Measurements from ENCODE around the gene FAM83G.

Gene FAM83G

DNA sequence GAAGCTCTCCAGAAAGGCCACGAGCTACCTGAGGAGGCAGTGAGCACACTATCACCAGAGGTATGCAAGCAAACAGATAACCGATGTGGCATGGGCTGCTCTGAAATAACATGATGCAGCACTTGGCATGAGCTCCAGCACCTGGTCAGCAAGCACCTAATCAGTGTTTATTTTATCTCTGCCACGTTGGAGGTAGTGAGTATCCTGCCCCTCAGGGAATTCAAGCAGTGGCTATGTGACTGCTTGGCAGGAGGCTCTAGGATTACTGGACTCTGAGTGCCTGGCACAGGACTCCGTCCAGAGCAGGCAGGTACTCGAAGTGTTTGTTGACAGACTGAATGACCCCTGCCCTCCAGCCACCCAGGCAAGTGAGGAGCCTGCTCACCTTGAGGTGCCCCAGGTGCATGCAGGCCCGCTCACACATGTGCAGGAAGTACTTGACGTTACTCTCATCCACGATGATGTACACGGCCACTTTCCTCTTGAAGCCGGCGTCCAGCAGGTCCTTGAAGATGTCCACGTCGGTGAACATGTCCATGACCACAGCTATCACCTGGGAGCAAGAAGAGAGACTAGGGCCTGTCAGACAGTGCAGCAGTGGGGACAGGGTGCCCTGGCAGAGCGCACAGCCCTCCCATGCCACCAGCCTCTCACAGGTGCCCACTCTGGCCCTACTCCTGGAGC is 16.6 kb downstream of the FAM83G start:
- DNase-seq (ENCODE audit: low read depth in 2 of 2), result no peak

DNA sequence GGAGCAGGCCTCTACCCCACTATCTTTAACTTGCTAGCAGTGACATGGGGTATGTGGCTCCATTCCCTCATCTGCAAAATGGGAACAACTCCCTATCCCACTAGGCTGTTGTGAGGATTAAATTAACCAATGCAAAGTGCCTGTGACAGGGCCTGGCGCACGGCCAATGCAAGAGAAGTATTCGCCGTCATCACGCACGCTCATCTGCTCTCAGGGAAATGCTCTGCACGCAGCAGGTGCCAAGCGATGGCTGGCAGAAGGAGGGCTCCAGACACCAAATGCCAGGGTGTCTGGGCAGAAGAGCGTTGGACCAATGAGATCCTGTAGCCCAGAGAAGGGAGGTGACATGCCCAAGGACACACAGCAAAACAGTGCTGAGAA is 17.3 kb downstream of the FAM83G start:
- DNase-seq (ENCODE audit: low read depth in 2 of 2), result no peak

DNA sequence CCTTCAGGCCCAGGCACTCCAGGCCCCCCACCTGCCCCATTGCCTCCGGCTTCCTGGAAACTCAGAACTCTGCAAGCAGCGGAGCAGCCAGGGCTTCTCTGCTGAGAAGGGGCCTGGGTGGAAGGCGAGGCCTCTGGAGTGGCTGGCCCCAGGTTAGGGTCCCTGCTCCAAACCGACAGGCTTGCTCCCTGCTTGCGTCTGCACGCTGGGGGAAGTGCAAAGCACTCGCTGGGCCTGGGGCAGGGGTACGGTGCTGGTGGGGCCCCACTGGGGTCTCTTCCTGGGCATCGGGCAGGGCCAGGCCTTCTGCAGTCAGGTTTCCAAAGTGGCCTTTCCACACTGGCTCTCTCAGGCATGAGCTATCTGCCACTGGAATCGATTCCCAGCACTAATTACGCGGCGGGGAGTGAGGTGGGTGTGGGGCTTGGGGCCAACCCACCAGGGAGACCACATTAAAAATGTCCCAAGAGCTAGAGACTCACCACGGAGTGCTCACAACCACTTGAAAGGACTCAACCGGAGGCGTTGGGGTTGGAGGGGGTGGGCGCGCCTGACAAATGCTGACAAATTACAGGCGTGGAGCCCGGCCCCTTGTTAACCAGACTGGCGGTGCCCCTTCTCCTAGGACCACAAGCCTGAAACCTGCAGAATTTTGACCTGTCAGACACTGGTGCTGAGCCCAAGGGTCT is 17.9 kb downstream of the FAM83G start:
- no peak for DNase-seq (ENCODE audit: low read depth in 2 of 2)

DNA sequence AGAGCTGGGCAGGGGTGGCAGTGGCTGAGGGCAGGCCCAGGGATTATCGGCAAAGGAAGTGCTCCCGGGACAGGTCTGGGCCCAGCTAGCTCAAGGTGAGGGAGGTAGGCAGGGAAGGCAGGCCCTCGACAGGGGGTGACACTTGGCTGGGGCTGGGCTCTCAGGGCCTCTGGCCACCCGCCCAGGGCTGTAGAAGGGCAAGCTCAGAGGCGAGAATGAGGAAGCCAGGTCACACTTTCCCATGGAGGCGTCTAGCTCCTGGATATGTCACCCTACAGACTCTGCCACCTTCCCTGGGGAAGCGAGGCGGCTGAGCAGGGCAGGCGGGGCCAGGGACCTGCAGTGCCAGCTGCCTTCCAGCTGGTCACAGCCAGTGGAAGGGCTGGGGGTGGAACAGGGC is 19.1 kb downstream of the FAM83G start:
- DNase-seq (ENCODE audit: low read depth in 2 of 2), result no peak

DNA sequence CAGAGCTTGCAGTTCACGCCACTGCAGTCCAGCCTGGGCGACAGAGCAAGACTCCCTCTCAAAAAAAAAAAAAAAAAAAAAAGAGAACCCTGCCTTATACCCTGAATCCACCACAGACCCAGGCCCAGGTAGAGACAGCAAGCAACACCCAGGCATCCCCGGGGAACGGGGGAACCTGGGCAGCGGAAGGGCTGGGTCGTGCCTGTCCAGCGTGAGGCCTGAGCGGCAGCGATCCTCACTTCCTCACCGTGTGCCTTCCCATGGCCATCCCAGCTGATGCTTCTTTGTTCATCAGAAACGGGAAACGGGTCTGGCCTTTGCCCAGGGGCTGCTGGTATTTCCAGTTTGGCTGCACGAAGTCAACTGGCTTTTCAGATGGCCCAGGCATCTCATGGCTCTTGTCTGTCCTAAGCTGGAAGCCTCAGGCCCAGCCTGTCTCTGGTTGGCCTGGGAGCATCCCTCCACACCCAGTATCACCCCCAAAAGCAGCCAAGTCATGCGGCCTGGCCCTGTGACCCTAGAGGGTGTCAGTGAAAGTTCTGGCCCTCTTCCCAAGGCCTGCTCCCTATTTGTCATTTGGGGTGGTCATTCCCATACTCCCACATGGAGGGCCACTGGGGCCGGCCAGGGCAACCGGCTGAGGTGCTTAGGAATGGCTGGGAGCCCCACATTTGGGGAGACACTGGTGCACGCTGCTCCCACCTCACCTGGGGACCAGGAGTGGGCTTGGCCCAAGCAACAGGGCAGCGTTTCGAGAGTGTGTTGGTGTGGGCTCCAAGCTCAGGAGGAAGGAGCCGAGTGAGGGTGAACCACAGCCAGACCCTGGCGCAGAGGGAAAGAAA is 20.1 kb downstream of the FAM83G start:
- DNase-seq (ENCODE audit: low read depth in 2 of 2), result no peak

DNA sequence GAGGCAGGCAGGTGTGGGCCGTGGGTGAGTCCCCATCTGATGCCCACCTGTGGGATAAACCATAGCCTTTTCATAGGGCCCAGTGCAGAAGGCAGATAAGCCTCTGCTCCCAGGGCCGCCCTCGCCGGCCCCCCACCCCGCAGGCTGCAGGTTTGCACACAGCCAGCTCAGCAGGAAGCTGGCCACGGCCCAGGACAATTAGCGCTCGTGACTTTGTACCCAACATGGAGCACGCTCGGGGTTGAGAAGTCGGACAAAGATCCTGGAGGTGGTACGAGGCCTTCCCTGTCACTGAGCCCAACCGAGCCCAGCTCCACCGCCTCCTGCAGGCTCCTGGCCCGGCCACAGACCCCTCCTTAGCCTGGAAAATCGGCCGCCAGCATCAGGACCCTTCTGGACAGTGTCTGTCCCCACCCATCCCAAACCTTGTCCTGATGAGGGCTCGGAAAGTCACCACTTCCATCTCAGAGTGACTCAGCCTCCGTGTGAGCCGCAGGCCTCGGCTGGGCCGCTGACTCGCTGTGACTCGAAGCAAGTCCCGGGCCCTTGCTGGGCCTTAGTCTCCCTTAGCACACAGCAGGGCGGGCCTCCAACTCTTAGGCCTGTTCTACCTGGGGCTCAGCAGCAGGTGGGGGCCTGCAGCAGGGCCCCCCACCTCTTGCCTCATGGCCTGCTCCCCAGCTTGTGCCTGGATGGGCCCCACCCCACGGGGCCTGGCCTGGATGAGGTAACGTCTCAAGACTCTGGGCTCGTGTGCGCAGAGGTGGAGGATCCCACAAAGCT is 22.7 kb downstream of the FAM83G start:
- DNase-seq (ENCODE audit: low read depth in 2 of 2), result no peak

DNA sequence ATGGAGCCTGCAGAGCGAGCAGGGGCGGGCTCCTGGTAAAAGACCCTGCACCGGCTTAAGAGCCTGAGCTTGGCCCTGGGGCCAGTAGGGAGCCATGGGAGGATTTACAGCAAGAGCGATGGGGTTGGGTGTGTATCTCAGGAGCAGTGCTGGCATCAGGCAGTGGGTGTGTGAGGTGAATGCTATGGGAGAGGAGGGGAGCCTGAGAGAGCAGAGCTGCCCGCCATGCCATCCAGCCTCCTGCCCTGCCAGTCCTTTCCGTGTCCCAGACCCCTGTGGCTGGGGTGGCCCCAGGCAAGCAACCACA is 23.3 kb downstream of the FAM83G start:
- DNase-seq (ENCODE audit: low read depth in 2 of 2), result no peak

DNA sequence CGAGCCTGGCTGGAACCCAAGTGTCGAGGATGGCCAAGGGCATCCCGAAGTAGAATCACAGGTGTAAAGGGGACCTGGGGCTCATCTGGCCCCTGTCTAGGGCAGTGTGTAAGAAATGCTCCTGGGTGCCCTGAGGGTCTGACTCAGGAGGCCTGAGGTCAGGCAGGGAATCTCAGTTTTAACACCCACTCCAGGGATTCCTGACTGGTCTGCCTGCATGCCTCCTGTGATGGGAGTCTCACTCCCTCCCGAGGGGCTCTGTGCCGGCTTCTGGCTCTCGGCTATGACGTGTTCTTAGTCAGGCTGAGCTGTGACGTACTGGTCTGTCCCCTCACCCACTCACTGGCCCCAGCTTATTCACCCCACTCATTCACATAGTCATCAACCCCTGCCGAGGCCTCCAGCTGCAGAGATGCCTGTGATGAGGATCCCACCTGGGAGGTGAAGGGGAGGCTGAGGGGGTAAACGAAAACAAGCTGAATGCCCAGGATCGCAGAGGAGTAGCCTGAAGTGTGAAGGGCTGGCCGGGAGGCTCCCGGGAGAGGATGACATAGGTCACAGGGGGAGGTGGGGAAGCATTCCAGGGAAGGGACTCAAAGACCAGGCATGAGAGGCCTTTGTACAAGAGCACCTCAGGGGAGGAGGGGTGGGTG is 23.8 kb downstream of the FAM83G start:
- DNase-seq (ENCODE audit: low read depth in 2 of 2), result no peak

DNA sequence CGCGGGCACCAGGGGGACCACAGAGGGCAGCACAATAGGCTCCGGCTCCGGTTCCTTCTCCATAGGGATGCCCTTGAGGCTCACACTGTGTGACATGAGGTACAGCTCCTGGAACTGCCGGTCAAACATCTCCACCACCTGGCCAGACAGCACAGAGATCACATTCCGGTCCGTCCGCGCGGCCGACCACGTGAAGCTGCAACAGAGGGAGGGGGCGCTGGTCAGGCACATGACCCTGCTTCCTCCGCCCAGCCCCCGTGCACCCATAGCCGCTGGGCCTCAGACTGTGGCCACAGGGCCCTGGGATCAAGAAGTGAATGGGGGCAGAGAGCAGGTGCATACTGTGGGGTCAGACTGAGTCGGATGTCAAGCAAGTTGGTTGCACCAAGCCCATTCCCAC is 25.9 kb downstream of the FAM83G start:
- no peak for DNase-seq (ENCODE audit: low read depth in 2 of 2)

DNA sequence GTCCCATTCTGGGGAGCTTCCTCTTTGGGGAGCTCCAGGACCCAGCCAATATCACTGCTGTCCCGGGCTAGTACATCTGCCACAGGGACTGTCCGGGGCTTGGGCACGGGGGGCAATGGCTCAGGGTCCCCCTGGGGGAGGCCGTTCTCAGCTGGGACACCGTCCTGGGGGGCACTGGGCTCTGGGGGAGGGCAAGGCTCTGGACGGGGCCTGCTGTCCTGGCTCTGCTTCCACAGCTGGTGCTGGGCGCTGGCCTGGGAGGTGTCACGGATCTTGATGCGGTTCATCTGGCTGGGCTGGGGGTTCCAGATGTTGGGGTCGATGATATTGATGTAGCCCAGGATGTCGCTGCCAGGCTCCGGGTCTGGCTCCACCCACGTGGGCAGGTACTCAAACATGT is 26.5 kb downstream of the FAM83G start:
- DNase-seq (ENCODE audit: low read depth in 2 of 2), result no peak

DNA sequence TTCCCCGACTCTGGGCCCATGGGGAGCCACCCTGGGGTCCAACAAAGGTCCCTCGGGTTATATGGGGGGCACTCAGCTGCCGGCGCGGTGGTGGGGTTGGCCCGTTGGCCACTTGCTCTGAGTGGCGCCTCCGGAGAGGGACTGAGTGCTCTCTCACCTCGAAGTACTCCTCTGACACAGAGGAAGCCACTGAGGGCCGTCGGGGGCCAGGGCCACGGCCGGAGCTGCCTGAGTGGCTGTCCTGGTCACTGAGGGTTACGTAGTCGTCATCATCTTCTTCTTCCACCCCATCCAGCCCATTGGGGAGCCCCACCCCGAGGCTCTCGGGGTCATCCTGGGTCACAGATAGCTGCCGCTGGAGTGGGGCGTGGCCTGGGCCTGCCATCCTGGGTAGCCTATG is 26.9 kb downstream of the FAM83G start:
- no peak for DNase-seq (ENCODE audit: low read depth in 2 of 2)

DNA sequence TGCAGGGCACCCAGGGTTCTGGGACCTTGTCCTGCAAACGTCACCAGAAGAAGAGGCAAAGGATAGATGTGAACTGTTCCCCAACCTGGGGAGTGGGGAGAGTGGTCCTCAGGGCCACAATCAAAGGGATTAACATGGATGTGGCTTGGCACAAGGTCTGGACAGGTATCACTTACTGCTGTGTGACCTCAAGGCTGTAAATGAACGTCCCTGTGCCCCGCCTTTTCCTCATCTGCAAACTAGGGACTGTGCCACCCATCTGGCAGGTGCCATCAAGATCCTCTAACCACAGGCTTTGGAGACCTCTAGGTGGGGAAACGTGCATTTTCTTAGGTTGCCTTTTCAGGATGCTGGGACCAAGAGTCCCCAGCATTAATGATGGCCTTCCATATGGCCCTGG is 27.5 kb downstream of the FAM83G start:
- DNase-seq (ENCODE audit: low read depth in 2 of 2), result no peak

DNA sequence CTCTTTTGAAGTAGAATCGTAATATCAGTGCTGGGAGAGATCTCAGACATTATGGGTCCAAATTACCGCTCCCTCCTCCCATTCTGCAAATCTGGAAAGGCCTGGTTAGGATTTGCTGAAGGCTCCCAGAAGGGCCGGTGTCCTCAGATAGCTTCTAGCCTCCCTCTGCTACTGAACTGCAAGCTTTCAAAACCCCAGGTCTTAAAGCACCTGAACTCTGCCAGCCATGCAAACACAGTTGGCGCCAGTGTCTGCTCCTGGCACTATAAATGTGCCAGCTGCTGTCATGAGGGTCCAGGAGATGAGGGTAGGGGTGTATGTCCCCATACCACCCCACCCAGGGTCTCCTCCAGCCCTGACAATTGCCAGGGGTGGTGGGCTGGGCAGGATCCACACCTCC is 28.4 kb downstream of the FAM83G start:
- DNase-seq (ENCODE audit: low read depth in 2 of 2), result no peak

DNA sequence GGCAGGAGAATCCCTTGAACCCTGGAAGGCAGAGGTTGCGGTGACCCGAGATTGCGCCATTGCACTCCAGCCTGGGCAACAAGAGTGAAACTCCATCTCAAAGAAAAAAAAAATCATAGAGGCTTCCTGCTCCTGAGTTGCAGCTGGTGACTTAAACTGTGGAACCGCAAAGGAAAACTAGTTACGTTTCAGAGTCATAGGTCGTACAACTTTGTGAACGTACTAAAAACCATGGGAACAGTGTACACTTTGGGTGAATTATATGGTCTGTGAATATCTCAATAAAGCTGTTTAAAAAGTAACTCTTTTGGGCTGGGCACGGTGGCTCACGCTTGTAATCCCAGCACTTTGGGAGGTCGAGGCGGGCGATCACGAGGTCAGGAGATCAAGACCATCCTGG is 29.0 kb downstream of the FAM83G start:
- DNase-seq (ENCODE audit: low read depth in 2 of 2), result no peak

DNA sequence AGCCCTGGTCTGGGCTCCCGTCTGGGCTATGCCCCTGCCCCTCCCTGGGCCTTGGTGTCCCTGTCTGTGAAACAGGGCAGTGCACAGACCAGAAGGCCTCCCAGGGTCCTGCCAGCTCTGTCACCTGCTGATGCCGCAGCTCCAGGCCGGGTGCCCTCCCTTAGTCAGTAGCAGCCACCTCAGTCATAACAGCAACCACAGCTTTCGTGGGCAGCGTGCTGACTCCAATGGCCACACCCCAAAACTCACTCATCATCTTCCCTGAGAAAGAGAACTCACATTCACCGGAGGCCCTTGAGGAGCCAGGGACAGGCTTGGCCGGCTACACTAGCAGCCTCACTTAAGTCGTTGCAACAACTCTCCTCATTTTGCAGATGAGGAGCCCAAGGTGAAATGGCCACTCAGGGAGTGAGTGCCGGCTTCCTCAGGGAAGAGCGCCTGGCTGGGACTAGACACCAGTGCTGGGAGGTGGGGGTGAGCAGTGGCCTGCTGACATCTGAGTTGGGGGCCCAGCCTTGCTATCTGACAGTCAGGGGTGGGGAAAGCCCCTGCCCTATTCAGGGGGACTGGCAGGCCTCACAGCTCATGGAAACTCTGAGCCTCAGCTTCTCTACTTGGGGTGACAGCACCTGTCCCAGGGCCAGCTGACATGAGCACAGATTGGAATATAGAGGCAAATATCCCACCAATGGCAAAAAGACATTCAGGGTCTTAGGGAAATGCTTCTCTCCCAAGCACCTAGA is 30.0 kb downstream of the FAM83G start:
- no peak for DNase-seq (ENCODE audit: low read depth in 2 of 2)

DNA sequence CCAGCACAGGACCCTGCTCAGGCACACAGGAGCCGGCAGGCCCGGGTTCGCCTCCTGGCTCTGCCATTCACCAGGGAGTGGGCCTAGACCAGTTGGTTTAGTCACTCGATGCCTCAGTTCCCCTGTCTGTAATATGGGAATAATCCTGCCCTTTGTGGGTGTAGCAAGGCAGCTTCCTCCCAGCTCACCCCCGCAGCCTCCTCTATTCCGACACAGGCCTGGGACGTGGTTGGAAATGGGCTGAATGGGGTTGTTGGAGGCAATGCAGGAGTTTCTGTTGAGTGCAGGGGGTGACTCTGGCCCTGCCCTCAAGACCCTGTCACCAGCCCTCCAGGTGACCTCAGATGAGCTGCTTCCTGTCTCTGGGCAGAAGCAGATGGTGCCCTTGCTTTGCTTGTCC is 32.8 kb downstream of the FAM83G start:
- no peak for DNase-seq (ENCODE audit: low read depth in 2 of 2)

DNA sequence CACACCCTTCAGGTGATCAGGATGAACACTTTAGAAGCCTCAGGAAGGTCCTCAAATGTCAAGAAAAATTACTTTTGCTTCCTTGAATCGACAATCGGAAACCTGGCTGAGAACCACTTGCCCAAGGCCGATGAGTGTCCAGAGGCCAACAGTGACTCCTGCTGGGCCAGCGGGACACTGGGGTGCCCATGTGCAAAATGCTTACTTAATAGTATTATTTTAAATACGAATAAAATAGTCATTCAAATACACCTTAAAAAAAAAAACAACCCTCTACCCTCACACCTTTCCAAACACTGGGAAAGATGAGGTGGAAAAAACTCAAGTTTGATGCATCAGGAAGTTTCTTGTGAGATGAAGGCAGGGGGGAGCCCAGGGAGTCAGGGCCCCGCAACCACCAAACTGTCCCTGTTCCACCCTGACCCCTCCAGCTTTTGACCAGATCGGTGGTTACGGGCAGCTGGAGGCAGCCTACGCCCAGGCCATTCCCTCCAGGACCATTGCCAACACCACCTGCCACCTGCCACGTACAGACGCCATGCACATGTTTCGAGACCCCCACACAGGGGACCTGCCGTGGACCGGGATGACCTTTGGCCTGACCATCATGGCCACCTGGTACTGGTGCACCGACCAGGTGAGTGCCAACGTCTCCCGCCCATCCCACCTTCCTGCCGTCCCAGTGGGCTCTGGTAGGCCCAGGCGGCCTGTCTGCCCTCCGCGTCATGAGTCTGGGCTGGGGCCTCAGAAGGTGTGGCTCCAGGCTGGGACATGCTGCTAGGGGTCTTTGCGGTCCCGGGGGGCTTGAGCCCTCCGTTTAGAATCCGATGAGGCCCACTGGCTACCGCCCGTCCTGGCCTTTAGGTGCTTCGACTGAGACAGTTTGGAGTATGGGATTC is 33.7 kb downstream of the FAM83G start:
- DNase-seq (ENCODE audit: low read depth in 2 of 2), result no peak

DNA sequence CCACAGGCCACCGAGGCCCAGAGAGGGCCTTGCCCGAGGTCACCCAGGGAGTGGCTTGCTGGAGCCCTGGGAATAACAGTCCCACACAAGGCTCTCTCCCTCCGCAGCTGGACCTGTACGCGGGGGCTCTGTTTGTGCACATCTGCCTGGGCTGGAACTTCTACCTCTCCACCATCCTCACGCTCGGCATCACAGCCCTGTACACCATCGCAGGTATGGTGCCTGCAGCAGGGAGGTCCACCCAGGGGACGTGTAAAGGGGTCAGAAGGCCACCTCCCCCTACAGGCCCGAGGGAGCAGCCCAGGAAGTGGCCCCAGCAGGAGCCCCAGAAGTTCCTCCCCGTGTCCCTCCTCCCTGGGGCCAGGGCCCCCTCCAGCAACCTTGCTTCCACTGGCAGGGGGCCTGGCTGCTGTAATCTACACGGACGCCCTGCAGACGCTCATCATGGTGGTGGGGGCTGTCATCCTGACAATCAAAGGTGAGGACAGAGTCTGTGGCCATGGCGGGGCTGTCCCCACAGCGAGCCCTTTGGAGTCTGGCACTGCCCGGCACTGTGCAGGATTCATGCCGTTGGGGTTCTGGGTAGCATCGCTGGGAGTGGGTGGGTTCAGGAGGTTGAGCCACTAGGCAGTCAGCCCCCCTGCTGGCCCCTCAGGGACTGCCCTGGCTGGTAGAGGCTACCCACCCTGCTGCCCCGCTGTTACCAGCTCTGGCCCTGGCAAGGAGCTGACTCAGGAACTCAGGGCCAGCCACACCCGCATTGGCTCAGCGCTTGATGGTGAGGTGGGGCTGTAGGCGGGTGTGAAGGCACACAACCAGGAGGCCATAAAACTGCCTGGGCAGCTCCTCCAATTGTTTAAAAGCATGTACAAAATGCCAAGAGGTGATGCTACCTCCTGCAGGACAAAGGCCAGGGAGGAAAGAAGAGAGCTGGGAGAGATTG is 35.3 kb downstream of the FAM83G start:
- no peak for DNase-seq (ENCODE audit: low read depth in 2 of 2)

DNA sequence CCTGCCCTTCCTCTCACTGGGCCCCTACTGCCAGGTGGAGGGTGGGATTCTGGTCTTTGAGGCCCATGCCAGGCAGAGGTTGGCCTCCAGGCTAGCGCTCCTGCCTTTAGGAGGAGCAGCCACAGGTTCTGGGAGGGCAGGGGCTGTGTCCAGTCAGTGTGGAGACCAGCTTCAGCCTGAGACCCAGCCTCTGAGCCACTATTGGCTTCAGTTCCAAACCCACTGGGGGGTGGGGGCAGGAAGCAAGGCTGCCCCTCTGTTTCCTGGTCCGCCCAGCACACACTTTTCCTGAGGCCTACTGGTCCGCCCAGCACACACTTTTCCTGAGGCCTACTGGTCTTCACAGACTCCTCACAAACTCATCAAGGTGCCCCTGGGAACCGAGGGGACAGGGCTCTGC is 36.2 kb downstream of the FAM83G start:
- DNase-seq (ENCODE audit: low read depth in 2 of 2), result no peak
